ENCODE data around the gene GNPNAT1.

GNPNAT1 gene

DNA sequence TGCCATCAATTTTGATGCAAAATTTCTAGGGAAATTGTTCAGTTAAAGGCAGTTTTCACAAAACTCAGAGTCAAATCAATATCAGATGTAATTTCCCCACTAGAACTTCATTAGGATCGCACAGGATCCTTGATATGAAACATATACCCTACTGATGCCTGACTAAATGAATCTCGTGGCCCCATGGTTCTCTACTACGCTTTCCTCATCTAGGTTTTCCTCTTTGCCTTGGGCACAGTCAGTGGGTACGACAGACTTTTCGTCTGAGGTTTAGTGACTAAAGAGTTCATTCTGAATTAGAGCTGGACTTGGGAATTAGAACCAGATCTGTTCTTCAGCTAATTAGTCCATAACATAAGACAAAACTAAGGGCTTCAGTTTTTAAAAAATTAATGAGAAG lies 42.5 kb upstream of the GNPNAT1 start:
- no peak overlapping the region for H3K4me3 ChIP-seq (ENCODE audit: low read depth, low read length)

DNA sequence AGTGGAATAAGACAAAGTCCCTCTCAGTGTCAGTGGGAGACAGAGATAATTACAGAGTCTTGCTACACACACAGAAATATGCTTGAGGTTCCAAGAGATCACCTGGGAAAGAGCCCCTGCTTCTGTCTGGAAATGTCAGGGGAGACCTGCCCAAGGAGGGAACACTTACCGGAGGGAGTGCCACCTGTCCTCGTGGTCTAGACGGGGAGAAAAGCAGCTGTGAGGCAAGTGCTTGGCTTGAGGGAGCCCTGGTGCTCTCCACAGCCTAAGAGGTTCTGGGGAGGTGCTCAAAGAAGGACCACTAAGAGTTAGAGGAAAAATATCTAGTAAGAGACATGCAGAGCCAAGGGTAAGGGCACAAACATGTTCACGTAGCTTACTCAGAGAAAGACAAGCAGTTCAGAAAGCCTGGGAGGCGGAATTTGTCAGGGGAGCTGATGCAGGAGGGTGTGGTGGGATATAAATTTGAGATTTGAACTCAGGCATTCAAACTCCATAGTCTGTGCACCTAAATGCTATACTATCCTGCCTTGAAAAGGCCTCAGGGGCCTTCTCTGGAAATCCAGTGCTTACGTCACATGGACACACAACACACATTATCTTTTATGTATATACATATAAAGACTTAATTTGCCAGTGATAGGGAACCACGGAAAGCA lies 38.2 kb upstream of the GNPNAT1 start:
- TF ChIP-seq, protein P1, sequence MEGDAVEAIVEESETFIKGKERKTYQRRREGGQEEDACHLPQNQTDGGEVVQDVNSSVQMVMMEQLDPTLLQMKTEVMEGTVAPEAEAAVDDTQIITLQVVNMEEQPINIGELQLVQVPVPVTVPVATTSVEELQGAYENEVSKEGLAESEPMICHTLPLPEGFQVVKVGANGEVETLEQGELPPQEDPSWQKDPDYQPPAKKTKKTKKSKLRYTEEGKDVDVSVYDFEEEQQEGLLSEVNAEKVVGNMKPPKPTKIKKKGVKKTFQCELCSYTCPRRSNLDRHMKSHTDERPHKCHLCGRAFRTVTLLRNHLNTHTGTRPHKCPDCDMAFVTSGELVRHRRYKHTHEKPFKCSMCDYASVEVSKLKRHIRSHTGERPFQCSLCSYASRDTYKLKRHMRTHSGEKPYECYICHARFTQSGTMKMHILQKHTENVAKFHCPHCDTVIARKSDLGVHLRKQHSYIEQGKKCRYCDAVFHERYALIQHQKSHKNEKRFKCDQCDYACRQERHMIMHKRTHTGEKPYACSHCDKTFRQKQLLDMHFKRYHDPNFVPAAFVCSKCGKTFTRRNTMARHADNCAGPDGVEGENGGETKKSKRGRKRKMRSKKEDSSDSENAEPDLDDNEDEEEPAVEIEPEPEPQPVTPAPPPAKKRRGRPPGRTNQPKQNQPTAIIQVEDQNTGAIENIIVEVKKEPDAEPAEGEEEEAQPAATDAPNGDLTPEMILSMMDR (IDR thresholded peaks at IDR 0.05; ENCODE audit: low read depth, low read length, missing control alignments): no peak
- DNase-seq (ENCODE audit: low read depth): no peak
- H3K4me3 ChIP-seq (ENCODE audit: low read depth, low read length): no peak overlapping the region

More for the DNA sequence above, 42.5 kb upstream of the GNPNAT1 start:
- TF ChIP-seq, protein P1 (IDR thresholded peaks at IDR 0.05; ENCODE audit: low read depth, low read length, missing control alignments): no peak
- no peak for DNase-seq (ENCODE audit: low read depth)

DNA sequence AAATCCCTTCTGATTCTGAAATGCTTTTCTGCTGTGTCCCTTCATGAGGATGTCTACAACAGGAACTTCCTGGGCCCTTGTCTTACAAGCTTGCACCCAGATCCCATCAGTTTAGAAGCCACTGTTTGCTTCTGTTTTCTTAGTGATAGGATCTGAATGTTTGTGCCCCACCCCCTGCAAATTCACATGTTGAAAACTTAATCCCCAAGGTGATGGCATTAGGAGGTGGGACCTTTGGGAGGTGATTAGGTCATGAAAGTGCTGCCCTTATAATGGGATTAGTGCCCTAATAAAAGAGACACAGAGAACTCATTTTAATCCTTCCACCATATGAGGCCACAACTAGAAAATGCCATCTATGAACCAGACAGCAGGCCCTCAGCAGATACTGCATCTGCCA lies 36.0 kb upstream of the GNPNAT1 start:
- no peak for DNase-seq (ENCODE audit: low read depth)
- TF ChIP-seq, protein P1 (IDR thresholded peaks at IDR 0.05; ENCODE audit: low read depth, low read length, missing control alignments): no peak
- H3K4me3 ChIP-seq (ENCODE audit: low read depth, low read length): no peak overlapping the region

DNA sequence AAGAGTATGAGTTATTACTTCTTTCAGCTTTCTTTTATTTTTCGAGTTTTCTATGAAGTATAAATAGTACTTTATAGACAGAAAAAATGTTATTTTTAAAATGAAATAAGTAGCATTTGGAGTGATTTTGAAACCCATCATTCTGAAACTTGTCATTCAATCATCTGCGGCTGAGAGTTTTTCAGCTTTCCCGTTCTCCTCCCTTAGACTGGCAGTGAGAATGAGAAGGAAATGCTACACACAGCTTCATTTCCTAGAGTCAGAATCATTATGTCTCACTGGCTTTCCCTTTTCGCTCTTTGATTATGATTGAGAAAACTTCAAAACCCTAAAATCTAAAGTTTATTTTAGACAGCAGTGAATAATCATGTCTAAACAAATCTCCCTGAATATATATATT lies 33.7 kb upstream of the GNPNAT1 start:
- TF ChIP-seq, protein P1 (IDR thresholded peaks at IDR 0.05; ENCODE audit: low read depth, low read length, missing control alignments): no peak
- peak; percentile 10 for DNase-seq (ENCODE audit: low read depth)
- no peak overlapping the region for H3K4me3 ChIP-seq (ENCODE audit: low read depth, low read length)

DNA sequence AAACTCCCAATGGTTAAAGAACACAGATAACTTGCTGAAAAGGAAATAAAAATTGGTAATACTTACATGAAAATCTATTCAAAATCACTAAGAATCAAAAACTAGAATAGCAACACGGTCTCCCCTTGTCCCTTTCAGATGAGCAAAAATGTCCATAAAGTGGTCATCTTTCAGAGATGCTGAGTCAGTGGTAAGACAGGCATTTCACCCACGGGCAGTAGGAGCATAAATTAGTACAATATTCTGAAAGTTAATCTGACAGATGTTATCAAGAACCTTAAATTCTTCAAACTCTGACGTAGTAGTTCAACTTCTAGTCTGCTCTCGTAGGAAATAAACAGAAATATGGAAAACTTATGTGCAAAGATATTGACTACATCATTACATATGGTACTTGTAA lies 33.1 kb upstream of the GNPNAT1 start:
- no peak for DNase-seq (ENCODE audit: low read depth)
- TF ChIP-seq, protein P1 (IDR thresholded peaks at IDR 0.05; ENCODE audit: low read depth, low read length, missing control alignments): no peak

DNA sequence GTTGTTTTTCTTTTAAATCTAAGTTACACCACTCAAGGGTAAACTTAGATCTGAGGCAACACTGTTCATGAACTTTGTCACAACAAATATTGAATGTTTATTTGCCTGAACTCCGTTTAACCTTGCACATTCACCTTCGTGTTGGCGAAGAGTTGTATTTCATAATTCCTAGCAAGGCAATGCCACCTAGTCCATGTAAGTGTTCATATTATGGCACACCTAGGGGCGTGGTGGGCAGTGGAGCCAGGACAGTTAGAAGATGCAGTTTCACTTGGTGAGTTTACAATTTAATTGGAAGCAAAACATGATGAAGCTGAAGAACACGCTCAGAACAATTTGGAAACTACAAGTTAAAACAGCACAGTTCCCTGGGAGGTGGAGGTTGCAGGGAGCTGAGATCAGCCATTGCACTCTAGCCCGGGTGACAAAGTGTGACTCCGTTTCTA lies 30.4 kb upstream of the GNPNAT1 start:
- TF ChIP-seq, protein P1 (IDR thresholded peaks at IDR 0.05; ENCODE audit: low read depth, low read length, missing control alignments): no peak
- DNase-seq (ENCODE audit: low read depth): no peak
- H3K4me3 ChIP-seq (ENCODE audit: low read depth, low read length): no peak overlapping the region

More for the DNA sequence above, 33.1 kb upstream of the GNPNAT1 start:
- no peak overlapping the region for H3K4me3 ChIP-seq (ENCODE audit: low read depth, low read length)

DNA sequence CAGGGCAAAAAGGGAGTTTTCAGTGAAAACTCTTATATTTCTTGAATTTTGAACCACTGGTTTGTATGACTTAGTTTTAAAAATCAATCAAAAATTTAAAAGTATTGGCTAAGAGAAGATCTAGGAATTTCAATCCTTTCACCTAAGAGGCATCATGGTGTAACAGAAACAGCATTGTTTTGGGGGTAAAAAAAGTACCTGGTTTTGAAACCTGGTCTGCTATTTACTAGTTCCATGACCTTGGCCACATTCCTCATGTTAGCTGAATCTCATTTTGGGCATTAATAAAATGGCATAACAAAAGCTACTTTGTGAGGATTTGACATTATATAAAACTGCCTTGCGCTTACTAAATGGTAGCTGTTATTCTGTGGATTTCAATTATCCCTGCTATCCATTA lies 16.7 kb upstream of the GNPNAT1 start:
- no peak overlapping the region for H3K4me3 ChIP-seq (ENCODE audit: low read depth, low read length)
- TF ChIP-seq, protein P1 (IDR thresholded peaks at IDR 0.05; ENCODE audit: low read depth, low read length, missing control alignments): no peak
- no peak for DNase-seq (ENCODE audit: low read depth)

Measured in GM12864 (cell line).